NK-92 treated with Interleukin-12 subunit alpha and Interleukin-12 subunit beta, amount 100 ng/mL, for 24 hours (cell line): ENCODE data around the gene ZNF830.
"Not testable (repeated sequence)": the region's sequence is repeated elsewhere in the genome, so short reads cannot be mapped to it uniquely, and the experiment has no call there.

Experiments used
- DNase-seq: peaks from one replicate; lab custom pipeline; 2025; lab: John Stamatoyannopoulos, UW

The ZNF830 gene

GRCh38 chr17:34961093-34961911 lies at the start of gene ZNF830, which contains the start of gene CCT6B:
ZNF830 (plus strand) TSS chr17:34961540; CDS start chr17:34961567, 27 bp downstream.
CCT6B (minus strand) TSS chr17:34961460; CDS start chr17:34961393, 67 bp downstream.
- DNase-seq, result peak; percentile 80

- DNase-seq, result no peak
Observed at GRCh38 chr17:34913001-34913400, 48.3 kb upstream of the ZNF830 start.

GRCh38 chr17:34916120-34916519 lies 45.2 kb upstream of the ZNF830 start:
- DNase-seq, result no peak

DNA sequence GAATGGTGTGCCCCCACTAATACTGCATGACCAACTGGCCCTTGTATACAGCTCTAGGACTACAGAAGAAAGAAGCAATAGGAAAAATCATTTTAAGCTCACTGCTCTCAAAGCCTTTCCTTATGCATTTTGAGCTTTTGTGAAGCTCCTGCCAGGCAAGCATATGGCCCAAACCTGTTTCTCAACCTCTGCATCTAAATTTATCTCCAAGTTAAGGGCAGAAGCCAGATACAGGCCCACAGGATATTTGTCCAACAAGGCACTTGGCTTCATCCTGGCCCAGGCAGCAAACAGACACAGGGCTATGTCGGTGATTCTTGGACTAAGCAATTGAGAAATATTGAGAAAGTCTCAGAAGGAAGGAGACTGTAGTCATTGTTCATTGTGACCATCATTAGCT lies 44.0 kb upstream of the ZNF830 start:
- DNase-seq, result no peak

DNA sequence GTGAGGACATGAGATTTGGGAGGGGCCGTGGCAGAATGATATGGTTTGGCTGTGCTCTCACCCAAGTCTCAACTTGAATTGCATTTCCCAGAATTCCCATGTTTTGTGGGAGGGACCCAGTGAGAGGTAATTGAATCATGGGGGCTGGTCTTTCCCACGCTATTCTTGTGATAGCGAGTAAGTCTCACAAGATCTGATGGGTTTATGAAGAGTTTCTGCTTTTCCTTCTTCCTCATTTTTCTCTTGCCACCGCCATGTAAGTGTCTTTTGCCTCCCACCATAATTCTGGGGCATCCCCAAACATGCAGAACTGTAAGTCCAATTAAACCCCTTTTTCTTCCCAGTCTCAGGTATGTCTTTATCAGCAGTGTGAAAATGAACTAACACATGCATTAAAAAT lies 40.7 kb upstream of the ZNF830 start:
- DNase-seq, result no peak

- no peak for DNase-seq
Observed at GRCh38 chr17:34926661-34927060, 34.7 kb upstream of the ZNF830 start.

DNA sequence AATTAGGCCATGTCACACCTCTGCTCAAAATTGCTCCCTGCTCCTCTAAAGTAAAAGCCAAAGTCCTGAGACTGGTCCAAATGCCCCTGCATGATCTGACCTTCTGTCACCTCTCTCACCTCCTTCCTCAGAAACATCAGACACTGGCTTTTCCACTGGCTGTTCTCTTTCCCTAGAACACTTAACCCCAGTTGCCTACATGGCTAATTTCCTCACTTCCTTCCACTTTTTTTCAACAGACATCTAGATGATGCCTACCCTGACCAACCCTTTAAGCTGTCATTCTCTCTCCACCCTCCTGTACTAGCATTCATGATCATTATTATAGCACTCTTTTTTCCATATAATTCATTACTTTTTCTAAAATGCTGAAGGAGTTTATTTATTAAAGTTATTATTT lies 31.1 kb upstream of the ZNF830 start:
- no peak for DNase-seq

GRCh38 chr17:34950780-34951179 lies 10.6 kb upstream of the ZNF830 start:
- DNase-seq, result not testable (repeated sequence)

DNA sequence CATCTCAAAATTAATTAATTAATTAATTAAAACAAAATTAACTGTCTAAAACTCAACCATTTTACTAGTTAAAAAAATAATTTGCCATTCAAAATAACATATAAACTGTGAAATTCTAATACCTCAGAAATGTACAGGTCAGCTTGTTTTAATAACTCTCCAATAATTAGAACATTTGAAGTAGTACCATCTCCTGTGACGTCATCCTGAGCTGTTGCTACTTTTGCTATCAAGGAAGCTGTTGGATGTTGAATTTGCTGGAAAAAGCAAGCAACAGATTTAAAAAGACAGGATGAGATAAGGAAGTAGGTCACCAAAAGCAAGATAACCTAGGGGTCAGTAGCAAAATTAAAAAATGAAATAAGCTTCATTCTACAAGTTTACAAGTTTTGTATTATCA lies 2.9 kb upstream of the ZNF830 start:
- DNase-seq, result no peak

GRCh38 chr17:34974179-34974578 lies 12.8 kb downstream of the ZNF830 start:
- no peak for DNase-seq

GRCh38 chr17:34974794-34975785 lies 13.8 kb downstream of the ZNF830 start:
- DNase-seq, result no peak

- DNase-seq, result no peak
Observed at GRCh38 chr17:34979153-34979552, 17.8 kb downstream of the ZNF830 start.

DNA sequence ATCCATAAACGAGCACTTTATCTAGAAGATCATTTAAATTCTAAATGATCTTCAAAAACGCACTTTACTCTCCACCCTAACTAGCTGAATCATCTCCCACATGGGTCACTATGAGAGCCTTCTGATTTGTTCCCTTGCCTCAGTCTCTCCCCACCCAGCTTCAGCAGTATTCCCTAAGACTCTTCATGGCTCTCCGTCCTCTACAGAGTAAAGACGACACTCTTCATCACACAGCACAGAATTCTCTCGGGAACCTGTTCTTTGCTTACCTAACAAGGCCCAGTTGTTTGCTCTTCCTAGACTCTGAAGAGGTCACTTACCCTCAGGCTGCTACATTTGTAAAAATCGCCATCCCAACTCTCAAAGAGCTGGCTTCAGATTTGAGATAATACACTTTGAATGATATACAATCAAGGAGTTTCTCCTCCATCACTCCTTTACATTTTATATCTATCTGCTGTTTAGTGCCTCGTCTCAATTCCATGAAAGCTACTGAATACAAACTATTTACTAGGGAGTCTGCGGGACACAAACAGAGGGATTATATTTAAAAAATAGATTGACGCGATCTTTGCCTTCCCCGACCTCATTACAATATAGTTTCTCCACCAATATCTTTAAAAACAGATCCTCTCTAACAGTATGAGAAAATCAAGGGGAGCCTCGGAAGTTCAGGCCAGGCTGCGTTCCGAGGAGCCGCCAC lies 18.5 kb downstream of the ZNF830 start:
- DNase-seq, result no peak

GRCh38 chr17:34980353-34980680 lies 19.0 kb downstream of the ZNF830 start, which contains the start of gene LIG3:
LIG3 (plus strand) TSS chr17:34980512; CDS start chr17:34983006, 2,494 bp downstream.
- DNase-seq, result peak; percentile 95

GRCh38 chr17:34980681-34981537 lies 19.6 kb downstream of the ZNF830 start:
- peak; percentile 88 for DNase-seq

DNA sequence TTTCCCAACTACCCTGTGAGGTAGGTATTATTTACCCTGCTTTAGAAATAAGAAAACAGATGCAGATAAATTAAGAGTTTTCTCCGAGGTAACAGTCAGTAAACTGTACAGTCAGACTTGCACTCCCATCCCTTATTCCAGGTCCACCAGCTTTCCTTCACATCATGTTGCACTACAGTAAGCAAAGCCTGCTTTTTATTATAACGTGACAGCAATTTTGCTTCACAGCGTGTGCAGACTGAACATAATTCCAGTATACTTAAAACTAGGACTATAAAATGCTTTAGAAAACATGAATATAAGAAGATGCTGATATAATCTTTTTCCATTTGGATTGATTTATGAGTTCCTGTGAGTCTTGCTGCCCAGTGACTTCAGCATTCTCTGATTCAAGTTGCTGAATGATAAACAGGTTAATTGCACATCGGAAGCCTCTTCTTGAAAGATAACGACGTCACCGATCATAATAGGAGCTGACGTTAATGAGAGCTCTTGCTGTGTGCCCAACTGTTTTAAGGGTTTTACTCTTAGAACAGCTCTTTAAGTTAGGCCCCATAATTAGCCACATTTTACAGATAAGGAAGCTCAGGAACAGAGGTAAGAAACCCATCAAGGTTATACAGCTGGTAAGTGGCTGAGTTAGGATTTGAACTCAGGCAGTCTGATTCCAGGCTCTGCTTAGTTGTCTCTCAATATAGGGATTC lies 20.4 kb downstream of the ZNF830 start:
- no peak for DNase-seq

GRCh38 chr17:34987232-34987631 lies 25.9 kb downstream of the ZNF830 start:
- no peak for DNase-seq

DNA sequence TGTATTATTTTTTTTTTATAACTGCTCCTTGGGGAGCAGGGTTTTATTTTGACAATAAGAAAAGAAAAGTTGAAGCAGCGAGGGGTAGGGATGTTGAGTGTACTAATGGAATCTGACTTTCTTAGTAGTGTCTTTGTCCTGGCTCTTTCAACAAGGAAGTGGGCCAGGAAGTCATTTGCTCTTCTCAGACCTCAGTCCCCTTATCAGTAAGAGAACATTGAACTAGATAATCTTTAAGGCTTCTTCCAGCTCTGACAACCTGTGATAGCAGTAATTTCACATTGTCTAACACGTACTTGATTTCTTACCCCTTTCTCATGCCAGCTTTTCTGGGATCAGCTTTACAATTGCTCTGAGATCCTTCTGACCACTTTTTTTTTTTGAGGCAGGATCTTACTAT lies 27.3 kb downstream of the ZNF830 start:
- no peak for DNase-seq

GRCh38 chr17:34989473-34989872 lies 28.1 kb downstream of the ZNF830 start:
- no peak for DNase-seq

DNA sequence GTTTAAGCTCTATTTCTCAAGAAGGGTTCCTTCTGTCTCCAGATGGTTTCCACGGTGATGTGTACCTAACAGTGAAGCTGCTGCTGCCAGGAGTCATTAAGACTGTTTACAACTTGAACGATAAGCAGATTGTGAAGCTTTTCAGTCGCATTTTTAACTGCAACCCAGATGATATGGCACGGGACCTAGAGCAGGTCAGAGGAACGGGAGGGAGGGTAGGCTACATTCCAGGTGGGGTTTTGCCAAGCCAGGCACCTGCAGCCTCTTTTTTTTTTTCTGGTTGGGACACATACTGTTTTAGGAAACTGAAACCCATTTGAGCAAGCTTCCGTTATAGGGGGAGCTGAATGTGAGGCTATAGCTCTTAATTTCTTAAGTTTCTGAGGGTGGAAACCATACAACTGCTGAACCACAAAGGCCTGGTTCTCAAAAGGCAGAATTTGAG lies 29.6 kb downstream of the ZNF830 start:
- DNase-seq, result peak; percentile 18
